GM19467 (cell line): ENCODE measurements around the gene DDX49.
"Not testable (repeated sequence)": the region's sequence is repeated elsewhere in the genome, so short reads cannot be mapped to it uniquely, and the experiment has no call there.

Source experiments
- ATAC-seq: cut with Tn5 transposase; IDR thresholded peaks from one replicate; pipeline ENCODE4 v1.9.1; 2021; ENCODE audit warnings: mild to moderate bottlenecking, moderate library complexity; ENCODE audit not compliant: unreplicated experiment

Gene DDX49

DNA sequence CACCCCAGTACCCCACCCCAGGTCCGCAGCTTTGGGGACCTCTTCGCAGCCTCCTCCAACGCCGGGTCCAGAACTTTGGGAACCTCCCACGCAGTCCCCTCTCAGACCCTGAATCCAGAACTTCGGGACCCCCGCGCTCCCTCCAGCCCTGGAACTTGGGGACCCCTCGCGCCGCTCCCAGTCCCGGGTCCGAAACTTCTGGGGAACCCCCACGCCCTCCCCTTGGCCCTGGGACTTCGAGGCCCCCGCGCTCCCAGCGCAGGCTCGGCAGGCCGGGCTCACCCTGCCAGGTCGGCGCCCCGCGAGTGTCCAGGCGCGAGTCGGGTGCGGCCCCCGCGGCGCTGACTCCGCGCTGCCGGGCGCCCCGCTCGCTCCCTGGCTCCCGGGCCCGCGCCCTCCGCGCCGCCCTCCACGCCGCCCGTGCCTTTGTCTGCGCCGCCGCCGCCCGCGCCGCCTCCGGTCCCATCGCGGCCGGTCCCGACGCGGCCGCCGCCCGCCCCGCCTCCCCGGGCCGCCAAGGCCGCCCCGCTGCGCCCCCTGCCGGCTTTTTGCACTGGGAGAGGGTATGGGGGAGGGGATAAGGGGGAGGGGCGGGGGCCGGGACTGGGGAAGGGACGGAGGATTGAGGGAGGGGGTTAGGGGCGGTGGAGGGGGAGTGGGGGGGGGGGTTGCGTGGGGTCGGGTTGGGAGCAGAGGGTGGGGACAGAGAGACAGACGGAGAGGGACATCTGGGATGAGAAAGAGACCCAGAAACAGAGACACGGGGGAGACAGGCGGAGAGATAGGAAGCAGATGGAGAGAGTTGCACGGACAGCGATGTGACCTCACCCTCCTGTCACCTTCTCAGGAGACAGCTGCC is 21.5 kb downstream of the DDX49 start, which contains the start of gene HOMER3:
TSS of gene HOMER3 (minus strand) at position 449 of the 859 bp plus-strand sequence. CDS start 2,235 bp downstream, outside the sequence.
- no peak for ATAC-seq

DNA sequence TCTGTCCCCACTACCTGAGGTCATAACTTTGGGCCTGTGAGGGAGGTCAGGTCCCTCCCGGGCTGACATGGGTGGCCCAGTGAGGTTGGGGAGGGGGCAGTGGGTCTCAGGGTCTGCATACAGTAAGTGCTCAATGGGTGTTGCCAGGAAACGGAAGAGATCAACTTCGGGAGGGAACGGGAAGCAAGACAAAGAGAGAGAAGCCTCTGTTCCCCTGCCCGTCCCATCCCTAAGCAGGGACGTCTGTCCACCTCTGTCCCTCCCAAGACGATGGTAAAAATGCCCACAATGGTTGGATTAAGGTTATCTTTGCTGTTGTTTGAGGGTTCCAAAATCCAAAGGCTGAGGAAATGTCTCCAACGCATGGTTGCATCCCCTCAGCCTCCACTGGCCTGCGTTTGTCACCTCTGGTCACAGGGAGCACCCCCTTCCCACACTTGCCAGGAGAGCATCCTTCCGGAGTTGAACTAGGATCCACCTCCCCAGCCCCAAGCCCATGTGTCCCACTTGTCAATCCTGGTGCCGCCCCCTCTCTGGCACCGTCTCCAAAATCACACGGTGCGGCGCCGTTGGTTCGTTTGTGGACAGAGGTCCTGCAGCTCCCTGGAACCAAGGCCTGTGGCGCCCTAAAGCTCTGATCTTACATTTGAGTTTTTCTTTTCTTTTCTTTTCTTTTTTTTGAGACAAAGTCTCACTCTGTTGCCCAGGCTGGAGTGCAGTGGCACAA is 22.3 kb downstream of the DDX49 start:
- no peak for ATAC-seq

DNA sequence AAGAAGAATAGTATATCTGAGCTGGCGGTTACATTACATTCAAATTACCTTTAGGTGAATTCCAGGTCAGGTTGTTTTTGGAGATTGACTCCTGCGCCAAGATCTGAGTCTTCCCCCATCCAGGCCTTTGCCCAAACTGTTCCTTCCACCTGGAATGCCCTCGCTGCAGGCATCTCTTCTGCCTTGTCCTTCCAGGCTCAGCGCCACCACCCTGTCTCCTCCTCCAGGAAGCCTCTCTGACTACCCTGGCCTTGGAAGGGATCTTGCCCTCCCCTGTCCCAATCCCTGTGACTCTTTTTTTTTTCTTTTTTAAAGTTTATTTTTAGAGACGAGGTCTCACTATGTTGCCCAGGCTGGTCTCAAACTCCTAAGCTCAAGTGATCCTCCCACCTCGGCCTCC is 23.2 kb downstream of the DDX49 start:
- ATAC-seq, result no peak

DNA sequence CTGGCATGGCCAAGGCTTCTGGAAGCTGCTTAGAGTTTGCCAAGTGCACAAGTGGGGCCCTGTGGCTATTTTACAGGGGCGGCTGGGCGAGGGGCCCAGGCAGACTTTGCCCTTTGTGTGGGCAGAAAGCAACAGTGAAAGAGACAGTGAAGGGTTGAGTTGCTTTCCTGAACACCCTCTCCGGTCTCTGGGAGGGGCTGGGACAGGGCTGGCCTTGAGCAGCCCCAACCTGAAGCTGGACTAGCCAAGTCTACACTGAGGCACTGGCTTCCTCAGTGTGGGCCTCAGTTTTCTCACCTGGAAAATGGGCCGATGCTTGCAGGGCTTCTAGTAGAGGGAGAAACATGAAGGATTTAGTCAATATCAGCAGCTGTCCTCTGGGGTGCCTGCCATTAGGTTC is 23.9 kb downstream of the DDX49 start:
- ATAC-seq, result no peak

DNA sequence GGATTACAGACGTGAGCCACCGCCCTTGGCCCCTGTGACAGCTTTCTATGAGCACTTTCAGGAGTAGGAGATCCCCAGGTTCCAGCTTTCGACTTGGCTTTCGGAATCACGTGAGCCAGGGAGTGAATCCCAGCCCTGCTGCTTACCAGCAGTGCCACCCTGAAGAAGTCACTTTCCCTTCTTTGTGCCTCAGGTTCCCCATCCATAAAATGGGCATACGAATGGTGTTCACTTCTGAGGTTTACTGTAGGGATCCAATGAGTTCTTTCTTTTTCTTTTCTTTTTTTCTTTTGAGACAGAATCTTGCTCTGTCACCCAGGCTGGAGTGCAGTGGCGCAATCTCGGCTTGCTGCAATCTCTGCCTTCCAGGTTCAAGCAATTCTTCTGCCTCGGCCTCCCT is 25.8 kb downstream of the DDX49 start:
- no peak for ATAC-seq

DNA sequence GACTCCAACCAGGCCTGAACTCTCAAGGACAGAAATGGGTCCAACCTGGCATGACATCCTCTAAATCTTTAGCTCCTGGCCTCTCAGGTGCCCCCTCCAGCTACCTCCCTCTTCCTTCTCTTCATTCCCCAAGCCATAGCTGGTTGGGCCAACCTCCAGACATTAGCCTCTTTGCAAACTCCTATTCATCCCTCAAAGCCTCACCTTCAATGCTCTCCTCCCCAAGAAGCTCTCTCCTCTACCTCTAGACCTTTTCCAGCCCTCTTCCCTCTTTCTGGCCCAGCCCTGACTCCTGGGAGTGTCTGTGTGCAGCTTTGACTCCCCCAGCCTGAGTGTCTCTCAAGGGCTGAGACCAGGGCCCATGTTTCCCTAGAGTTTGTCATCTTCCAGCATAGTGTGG is 26.8 kb downstream of the DDX49 start:
- ATAC-seq, result no peak

DNA sequence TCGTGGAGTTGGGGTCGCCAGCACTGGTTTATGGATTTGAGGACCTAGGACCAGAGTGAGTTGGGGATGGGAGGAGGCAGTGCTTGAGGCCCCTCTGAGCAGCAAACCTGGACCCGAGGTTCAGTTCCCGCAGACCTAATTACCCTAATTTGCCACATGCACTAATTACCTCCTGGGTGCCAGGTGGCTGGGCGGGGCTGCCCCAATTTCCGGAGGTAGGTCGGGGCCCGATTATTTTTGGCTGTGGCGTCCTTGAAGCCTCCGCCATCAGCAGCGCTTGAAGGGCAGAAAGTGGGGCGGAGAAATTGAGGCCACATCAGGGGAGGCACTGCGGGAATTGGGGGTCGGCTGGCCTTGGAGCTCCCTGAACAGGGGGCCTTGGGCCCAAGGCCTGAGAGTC is 27.4 kb downstream of the DDX49 start:
- no peak for ATAC-seq

DNA sequence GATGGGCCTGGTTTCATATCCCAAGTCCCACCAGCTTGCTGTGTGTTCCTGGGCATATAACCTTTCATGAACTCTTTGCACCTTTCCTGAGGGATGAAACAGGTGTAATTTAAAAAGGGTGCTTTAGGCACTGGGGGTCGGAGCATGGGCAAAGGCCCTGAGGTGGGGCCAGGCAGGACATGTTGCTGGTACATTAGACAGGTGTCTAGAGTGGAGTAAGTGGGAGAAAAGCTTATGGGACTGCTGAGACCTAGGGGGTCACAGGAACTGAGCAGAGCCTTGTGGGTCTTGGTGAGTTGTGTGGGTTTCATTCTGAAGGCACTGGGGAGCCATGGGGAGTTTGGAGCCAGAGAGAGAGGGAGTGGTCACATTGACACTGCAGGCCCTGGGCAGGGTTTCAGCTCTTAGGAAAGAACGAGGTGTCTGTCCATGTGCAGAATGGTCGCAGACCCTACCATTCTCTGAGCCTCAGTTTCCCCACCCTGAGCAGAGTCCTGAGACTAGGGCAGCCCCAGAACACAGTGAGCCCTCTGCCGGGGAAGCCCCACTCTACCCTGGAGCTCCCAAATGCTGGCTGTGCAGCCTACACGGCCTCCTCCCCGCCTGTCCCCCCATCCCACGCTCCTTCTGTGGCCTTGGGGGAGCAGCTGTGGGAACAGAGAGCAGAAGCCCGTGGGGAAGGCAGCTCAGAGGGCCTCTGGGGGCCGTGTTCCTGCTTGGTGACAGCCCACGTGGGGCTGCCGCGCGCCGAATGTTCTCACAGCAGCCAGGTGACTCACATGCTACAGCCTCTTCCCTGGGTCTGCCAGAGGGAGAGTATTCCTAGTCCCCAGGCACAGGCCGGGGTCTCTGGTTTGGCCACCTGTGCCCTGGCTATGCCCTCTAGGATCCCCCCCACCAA is 28.8 kb downstream of the DDX49 start:
- no peak for ATAC-seq

DNA sequence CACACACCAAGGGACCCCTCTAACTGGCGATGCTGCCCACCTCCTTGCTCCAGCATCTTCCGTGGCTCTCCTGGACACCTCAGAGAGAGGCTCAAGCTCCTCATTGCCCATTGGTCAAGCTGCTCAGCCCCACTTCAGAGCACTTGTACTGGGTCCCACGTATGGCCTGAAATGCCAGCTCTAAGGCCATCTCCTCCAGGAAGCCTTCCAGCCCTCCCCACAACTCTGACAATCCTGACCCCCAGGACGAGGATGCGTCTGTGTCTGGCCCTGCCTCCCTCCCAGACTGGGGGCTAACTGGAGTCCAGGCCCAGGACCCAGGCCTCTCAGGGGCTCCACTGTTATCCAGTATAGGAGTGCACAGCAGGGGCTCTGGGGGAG is 29.5 kb downstream of the DDX49 start:
- ATAC-seq, result no peak

DNA sequence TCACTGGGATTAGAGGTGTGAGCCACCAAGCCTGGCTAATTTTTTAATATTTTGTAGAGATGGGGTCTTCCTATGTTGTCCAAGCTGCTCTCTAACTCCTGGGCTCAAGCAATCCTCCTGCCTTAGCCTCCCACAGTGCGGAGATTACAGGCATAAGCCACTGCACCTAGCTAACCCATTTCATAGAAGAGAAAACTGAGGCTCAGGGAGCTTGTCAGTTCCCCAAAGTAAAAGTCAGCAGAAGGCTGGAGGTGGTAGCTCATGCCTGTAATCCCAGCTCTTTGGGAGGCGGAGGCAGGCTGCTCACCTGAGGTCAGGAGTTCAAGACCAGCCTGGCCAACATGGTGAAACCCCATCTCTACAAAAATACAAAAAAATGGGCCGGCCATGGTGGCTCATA is 30.3 kb downstream of the DDX49 start:
- ATAC-seq, result no peak

DNA sequence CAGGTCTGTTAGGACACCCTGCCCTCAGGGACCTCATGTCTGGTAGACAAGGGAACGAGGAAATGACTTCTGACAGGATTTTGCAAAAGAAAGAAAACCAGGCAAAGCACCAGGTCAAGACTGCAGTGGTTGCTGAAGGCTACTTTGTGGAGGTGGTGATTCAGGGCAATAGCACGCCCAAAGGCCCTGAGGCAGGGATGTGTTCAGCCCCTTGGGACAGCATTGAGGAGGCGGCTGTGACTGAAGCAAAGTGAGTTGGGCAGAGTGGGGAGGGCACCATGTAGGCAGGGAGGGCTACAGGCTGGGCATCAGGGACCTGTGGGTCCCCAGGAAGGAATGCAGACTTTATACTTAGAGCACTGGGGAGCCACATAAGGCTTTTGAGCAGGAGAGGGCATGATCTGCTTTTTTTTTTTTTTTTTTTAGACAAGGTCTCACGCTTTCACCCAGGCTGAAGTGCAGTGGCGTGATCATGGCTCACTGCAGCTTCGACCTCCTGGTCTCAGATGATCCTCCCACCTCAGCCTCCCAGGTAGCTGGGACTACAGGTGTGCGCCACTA is 32.3 kb downstream of the DDX49 start:
- ATAC-seq, result no peak

DNA sequence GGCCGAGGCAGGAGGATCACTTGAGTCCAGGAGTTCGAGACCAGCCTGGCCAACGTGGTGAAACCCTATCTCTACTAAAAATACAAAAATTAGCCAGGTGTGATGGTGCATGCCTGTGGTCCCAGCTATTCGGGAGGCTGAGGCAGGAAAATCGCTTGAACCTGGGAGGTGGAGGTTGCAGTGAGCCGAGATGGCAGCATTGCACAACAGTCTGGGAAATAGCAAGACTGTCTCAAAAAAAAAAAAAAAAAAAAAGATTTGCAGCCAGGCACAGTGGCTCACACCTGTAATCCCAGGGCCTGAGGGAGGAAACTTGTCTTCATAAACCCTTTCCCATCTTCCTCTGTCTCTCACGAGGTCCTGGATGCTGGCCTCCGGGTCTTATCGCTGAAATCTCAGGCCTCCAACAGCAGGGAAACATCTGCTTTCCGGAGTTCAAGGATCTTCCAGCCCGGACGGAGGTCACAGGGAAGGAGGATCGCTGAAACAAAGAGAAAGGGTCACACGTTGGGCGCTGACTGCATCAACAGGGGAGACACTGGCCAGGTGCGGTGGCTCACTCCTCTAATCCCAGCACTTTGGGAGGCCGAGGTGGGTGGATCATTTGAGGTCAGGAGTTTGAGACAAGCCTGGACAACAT is 33.0 kb downstream of the DDX49 start:
- ATAC-seq, result not testable (repeated sequence)

DNA sequence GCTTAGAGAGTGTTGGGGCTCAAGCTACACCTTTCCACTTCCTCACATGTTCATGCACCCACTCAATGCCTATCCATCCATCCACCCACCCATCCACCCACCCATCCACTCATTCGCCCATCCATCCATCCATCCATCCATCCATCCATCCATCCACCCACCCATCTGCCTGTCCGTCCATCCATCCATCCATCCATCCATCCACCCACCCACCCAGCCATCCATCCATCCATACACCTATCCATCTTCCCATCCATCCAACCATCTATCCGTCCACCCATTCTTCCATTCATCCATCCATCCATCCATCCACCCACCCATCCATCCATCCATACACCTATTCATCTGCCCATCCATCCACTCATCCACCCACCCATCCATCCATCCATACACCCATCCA is 34.6 kb downstream of the DDX49 start:
- no peak for ATAC-seq

DNA sequence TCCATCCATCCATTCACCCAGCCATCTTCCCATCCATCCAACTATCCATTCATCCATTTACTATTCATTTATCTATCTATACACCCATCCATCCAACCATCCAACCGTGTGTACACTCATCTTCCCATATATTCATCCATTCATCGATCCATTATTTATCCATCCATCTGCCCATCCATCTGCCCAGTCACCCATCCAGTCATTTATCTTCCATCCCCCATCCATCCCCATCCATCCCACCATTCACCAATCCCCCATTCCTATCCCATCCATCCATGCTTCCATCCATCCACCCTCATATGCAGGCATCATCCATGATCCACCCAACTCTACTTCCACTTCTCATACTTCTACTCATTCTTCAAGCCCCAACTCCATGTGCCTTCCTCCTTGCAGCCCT is 35.5 kb downstream of the DDX49 start:
- no peak for ATAC-seq

DNA sequence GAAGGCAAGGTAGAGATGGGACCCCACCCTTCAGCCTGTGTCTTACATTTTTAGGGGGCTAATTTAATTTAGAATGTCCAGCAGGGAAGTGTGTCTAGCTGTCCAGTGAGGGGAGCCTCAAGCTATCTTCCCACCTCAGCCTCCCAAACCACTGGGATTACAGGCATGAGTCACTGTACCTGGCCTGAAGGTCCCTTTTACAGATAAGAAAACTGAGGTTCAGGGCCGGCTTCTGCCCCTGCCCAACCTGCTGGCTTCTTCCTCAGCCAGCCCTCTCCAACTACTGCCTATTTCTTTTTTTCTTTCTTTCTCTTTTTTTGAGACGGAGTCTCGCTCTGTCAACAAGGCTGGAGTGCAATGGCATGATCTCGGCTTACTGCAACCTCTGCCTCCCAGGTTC is 40.9 kb downstream of the DDX49 start:
- no peak for ATAC-seq

DNA sequence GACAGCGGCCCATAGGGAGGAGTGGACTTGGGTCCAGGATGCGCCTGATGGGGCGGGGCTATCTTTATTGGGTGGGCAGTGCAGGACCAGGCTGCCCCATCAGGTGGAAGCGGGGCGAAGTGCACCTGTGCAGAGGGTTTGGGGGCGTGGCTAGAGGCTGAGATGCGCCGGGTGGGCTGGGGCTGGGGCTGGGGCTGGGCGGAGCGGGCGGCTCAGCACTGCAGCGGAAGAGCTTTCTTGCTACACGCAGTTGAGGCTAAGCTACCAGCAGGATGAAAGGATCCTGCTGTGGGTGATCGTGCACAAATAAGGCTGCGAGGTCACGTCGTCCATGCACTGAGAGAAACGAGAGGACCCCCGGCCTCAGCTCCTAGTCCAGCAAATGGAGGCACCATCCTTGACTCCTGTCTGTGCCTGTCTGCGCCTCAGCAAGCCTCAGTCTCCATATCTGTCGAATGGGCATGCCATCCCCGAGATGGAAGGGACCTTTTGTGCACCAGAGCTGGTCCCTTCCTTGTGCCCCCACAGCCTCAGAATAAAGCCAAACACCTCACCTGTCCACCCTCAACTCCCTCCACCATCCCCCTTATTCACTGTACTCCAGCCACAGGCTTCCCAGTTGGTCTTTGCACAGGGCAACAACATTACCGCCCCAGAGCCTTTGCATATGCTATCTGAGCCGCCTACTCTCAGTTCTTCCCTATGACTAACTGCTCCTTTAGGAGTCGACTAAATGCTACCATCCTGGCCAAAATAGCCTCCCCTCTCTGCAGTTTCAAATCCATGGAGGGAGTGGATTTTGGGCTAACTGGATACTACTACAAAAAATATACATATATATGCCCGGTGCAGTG is 42.5 kb downstream of the DDX49 start:
- no peak for ATAC-seq

DNA sequence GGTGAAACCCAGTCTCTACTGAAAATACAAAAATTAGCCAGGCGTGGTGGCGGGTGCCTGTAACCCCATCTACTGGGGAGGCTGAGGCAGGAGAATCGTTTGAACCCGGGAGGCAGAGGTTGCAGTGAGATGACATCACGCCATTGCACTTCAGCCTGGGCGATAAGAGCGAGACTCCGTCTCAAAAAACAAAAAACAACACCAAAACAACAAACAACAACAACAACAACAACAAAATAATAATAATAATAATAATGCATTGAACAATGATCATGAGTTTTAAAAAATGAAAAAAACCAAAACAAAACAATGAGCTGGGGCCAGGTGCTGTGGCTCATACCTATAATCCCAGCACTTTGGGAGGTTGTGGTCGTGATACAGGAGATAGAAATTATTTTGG is 44.6 kb downstream of the DDX49 start:
- ATAC-seq, result no peak

DNA sequence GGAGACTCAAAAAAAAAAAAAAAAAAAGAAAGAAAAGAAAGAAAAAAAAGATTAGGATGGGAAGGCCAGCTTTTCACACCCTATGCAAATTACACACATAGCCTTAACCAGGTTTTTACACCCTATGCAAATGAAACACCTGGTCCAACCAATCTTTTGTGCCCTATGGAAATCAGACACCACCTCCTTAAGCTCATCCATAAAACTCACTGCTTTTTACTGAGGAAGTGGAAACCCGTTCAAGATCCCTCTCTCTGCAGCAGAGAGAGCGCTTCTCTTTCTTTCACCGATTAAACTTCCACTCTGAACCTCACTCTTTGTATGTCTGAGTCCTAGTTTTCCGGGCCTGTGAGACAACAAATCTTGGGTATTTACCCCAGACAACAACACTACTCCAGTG is 46.8 kb downstream of the DDX49 start:
- ATAC-seq, result no peak

DNA sequence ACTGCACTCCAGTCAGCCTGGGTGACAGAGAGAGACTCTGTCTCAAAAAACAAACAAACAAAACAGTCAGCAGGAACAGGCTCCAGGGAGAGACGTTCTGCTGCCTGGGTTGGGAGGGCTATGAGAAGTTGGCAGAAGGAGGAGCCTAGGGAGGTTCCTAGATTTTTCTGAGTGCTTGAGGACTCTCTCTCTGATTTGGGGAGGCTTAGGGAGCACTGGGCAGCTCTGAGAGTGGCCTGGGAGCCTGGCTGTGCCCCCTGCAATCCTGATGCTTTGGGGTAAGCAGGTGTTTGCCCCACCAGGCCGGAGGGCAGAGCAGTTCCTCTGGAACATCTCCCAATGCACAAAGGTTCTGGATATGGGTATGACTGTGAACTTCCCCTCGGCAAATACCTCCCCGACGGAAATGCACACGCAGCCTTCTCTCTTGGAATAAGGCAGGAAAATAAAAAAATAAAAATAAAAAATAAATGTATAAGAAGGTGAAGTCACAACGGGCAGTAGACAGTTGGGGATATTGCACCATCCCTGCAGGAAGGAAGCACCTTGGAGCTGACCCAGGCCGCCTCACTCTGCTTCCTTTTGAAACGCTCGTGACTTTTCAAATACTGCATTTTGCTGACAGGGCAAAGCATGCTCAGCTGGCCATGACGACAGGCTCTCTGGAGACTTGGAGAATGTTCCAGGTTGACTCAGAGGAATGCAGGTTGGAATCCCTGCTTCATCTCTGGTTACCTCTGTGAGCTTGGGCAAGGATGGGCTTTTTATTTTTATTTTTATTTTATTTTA is 48.0 kb downstream of the DDX49 start:
- ATAC-seq, result no peak
